Measurements from ENCODE around the gene APC2. TPM values are rescaled to one million over a fixed set of nuclear protein-coding genes. Genes with fewer than 3 reads are reported as not detected.

The APC2 gene
- under 1 TPM in 1 of 2 experiments, not detected in 1; 0.15 TPM for total RNA-seq

GRCh38 chr19:1449467-1450442 is at the start of gene APC2:
APC2 (plus strand) TSS chr19:1450121; CDS start chr19:1453002, 2,881 bp downstream.

GRCh38 chr19:1401138-1401888 is 48.6 kb upstream of the APC2 start, which contains the start of gene GAMT:
GAMT (minus strand) TSS chr19:1401542; CDS start chr19:1401476, 66 bp downstream.

GRCh38 chr19:1407528-1408299 is 42.2 kb upstream of the APC2 start, which contains the start of gene DAZAP1:
DAZAP1 (plus strand) TSS chr19:1407586; CDS start chr19:1407774, 188 bp downstream.

GRCh38 chr19:1438035-1438932 is 11.6 kb upstream of the APC2 start, which contains the start of gene RPS15:
RPS15 (plus strand) TSS chr19:1438396; CDS start chr19:1438426, 30 bp downstream.

GRCh38 chr19:1478934-1479707 is 29.2 kb downstream of the APC2 start, which contains the start of gene C19orf25:
C19orf25 (minus strand) TSS chr19:1479215; CDS start chr19:1478903, 312 bp downstream.

GRCh38 chr19:1490311-1491113 is 40.6 kb downstream of the APC2 start, which contains the start of gene PCSK4:
PCSK4 (minus strand) TSS chr19:1490350; CDS start chr19:1490346, 4 bp downstream.

GRCh38 chr19:1491114-1491848 is 41.4 kb downstream of the APC2 start, which contains the start of gene REEP6:
REEP6 (plus strand) TSS chr19:1491181; CDS start chr19:1491270, 89 bp downstream.

GRCh38 chr19:1512671-1513498 is 63.0 kb downstream of the APC2 start, which contains the start of gene ADAMTSL5:
ADAMTSL5 (minus strand) TSS chr19:1513019; CDS start chr19:1510943, 2,076 bp downstream.

Other genes with a start within 250 kb of the APC2 start
- 10 to 100 TPM; 73.7 to 77.1 TPM for gene STK11, start 244.3 kb upstream of the APC2 start, total RNA-seq
- under 1 TPM; 0.08 to 0.10 TPM for gene CBARP, start 212.1 kb upstream of the APC2 start, total RNA-seq
- 100 to 1,000 TPM; 156 TPM for gene ATP5F1D, start 208.4 kb upstream of the APC2 start, total RNA-seq
- 10 to 100 TPM; 60.2 to 62.3 TPM for gene MIDN, start 201.5 kb upstream of the APC2 start, total RNA-seq
- gene CIRBP, start 180.8 kb upstream of the APC2 start, total RNA-seq = 100 to 1,000 TPM; 220 to 233 TPM
- 10 to 100 TPM; 50.5 to 51.2 TPM for gene FAM174C, start 174.6 kb upstream of the APC2 start, total RNA-seq
- gene EFNA2, start 164.2 kb upstream of the APC2 start, total RNA-seq = not detected
- 10 to 100 TPM; 88.7 to 89.9 TPM for gene NDUFS7, start 66.2 kb upstream of the APC2 start, total RNA-seq
- 10 to 100 TPM; 19.1 to 20.8 TPM for gene GAMT, start 48.6 kb upstream of the APC2 start, total RNA-seq
- 100 to 1,000 TPM; 185 to 188 TPM for gene DAZAP1, start 42.5 kb upstream of the APC2 start, total RNA-seq
- gene RPS15, start 11.7 kb upstream of the APC2 start, total RNA-seq = 1,000 to 10,000 TPM; 1,627 to 1,683 TPM
- 10 to 100 TPM; 33.2 to 35.7 TPM for gene C19orf25, start 29.1 kb downstream of the APC2 start, total RNA-seq
- 1 to 10 TPM; 2.9 to 4.5 TPM for gene PCSK4, start 40.2 kb downstream of the APC2 start, total RNA-seq
- gene REEP6, start 41.1 kb downstream of the APC2 start, total RNA-seq = 1 to 10 TPM; 1.5 to 1.6 TPM
- 1 to 10 TPM; 5.0 to 8.1 TPM for gene ADAMTSL5, start 62.9 kb downstream of the APC2 start, total RNA-seq
- gene PLK5, start 74.0 kb downstream of the APC2 start, total RNA-seq = not detected
- gene MEX3D, start 118.2 kb downstream of the APC2 start, total RNA-seq = 10 to 100 TPM in 1 of 2 experiments, 1 to 10 TPM in 1; 9.6 to 10.0 TPM
- 10 to 100 TPM; 74.6 to 76.7 TPM for gene MBD3, start 142.7 kb downstream of the APC2 start, total RNA-seq
- 100 to 1,000 TPM; 151 to 175 TPM for gene UQCR11, start 155.3 kb downstream of the APC2 start, total RNA-seq
- 10 to 100 TPM; 82.3 to 89.9 TPM for gene TCF3, start 202.5 kb downstream of the APC2 start, total RNA-seq

All from activated naive CD4-positive, alpha-beta T cell treated with anti-CD3 and anti-CD28 coated beads, Interleukin-2, amount 10 ng/mL, durations not matched to agents 5 hours and 36 hours (primary cell).